ACHN (cell line): ENCODE results near the gene USP7.
"Not testable (repeated sequence)": the region's sequence is repeated elsewhere in the genome, so short reads cannot be mapped to it uniquely, and the experiment has no call there.

Experiments
- DNase-seq: peaks from one replicate; pipeline ENCODE4 v3.0.0-alpha.2; 2015
- in situ Hi-C: cut with HindIII; loops from 2 replicates; pipeline ENCODE4 v1.10.0; 2017; ENCODE audit warnings: low sequenced_read_pairs, low pct_ligation_motif_present, low pct_unique_long_range_greater_than_20kb

USP7 gene

DNA sequence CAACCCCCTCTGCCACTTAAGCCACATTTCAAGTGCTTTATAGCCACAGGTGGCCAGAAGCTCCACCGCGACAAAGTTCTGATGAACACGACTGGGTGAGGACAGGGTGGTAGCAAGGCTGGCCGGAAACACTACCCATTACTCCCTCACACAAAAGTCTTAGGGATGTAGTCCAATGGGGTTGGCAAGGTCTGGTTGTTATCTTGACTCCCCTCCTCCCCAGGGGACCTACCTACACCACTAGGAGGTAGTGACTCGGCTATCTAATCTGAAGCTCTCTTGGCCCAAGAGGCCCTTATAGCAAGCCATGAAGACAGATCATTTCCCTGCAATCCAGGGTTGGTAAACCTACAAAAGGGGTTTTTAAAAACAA lies 73.2 kb downstream of the USP7 start:
- no peak for DNase-seq
- in situ Hi-C loops: no loop called here

GRCh38 chr16:8889893-8890548 lies 73.7 kb downstream of the USP7 start:
- in situ Hi-C loops: no loop called here
- no peak for DNase-seq

DNA sequence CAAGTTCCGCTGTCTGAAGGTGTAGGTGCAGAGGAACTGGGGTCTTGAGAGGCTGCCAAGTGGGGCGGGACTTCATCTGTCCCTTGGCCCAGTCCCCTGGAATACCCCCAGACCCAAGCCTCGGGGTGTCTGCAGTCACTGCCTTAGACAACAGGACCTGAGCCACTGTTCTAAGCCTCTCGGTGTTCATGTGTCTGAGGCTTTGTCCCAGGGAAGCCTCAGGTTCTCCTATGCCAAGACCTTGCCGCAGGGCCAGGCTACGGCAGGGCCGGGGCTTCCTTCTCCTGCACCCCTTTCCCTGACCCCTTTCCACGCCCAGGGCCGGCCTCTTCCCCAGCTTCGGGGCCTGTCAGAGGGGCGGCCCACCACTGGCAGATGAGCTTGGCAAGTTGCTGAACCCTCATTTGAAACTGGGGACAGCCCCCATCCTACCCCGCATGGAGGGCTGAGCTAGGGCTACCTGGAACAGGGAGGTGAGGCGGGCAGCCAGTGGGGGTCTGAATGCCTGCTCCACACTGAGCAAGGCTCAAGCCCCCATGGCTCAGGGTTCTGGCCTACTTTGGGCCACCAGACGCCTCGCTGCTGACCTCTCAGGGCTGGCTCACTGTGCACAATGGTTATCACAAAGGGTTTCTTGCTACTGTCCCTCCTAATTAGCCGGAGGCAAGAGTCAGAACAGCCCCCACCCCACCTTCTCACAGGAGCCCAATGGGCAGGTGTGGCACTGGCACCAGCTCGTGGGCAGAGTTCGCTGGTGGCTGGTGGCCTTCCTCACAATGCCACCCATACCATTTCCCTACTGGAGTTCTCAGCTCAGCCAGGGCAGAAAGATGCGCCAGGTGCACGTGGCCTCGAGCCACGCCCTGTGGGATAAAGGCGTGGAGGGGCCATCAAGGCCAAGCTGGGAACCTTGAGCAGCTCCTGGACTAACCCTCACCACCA lies 74.5 kb downstream of the USP7 start:
- DNase-seq: no peak
- in situ Hi-C loops: no loop called here

GRCh38 chr16:8887952-8888560 lies 75.7 kb downstream of the USP7 start:
- DNase-seq: peak; percentile 25
- in situ Hi-C loops: no loop called here

GRCh38 chr16:8887431-8887765 lies 76.3 kb downstream of the USP7 start:
- in situ Hi-C loops: no loop called here

DNA sequence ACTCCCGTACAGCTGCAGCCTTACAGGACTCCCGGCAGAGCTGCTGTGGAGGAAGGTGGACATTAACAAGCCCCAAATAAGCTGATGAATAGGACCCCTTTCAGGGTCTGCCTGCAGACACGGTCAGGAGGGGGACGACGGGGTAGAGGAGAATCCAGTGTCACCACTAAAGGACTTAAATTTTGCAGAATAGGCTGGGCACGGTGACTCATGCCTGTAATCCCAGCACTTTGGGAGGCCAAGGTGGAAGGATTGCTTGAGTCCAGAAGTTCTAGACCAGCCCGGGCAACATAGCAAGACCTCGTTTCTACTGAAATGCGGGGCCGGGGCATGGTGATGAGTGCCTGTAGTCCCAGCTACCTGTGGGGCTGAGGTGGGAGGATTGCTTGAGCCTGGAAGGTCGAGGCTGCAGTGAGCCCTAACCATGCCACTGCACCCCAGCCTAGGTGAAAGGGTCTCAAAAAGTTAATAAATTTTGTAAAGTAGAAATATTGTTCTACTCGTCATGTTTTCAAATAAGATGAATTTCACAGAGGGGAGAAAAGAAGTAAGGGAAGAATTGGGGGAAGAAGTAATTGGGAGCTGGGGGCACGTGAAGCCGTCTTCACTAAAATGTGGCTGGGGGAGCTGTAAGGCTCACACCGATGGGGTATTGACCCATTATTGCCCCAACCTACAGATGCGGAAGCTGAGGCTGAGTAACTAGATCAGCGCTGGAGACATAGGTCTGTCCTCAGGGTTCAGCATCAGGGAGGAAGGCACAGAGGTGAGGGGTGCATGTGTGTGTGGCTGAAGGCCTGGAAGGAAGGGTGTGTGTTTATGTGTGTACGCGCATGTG lies 76.9 kb downstream of the USP7 start:
- in situ Hi-C loops: no loop called here
- no peak for DNase-seq

More at GRCh38 chr16:8887431-8887765, 76.3 kb downstream of the USP7 start:
- DNase-seq: no peak

DNA sequence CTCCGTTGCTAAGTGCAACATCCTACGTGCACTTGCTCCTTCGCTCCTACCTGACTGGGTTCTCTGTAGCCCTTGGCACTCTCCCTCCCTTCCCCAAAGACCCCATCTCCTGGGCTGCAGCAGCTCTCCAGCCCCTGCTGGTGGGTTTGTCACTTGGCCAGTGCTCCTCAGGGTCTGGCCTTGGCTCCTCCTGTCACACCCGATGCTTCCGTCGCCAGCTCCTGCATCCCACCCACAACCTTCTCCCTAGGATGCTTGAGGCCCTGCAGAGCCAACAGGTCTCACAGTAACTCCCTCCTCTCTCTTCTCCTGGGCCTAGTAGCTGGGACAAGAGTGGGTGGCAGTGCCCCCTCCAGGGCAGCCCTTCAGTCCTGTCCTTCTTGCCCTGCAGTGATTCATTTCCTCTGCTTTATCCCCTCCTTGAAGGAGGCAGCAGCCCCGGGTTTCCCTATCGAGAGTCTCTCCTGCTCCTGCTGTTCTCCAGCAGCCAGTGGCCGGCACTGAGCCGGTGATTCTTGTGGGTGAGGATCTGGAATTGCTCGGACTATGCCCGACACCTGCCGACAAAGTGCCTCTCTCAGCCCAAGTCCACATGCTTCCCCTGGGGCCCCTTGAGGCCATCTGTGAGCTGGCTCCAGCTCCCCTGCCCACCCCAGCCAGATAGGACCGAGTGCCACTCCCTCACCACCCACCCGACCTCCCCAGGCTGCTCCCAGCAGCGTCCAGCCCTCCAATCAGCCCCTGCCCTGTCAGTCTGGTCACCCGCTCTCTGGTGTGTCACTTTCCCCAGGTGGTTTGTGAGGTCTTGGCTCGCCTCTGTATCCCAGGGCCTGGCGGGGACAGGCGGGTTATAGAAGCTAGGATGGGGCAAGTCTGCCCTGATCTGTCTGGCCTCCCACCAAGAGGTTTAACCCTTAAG lies 77.8 kb downstream of the USP7 start:
- in situ Hi-C loops: no loop called here
- peak; percentile 79 for DNase-seq

GRCh38 chr16:8882725-8883377 lies 80.9 kb downstream of the USP7 start:
- no peak for DNase-seq
- in situ Hi-C loops: no loop called here

- in situ Hi-C loops: no loop called here
Observed at GRCh38 chr16:8882041-8882617, 81.6 kb downstream of the USP7 start, which contains the start of gene LITAFD. TSS of gene LITAFD (plus strand) at chr16:8882351. CDS start at chr16:8884356, 2,005 bp downstream.

GRCh38 chr16:8880839-8881510 lies 82.7 kb downstream of the USP7 start:
- in situ Hi-C loops: no loop called here
- no peak for DNase-seq

More at GRCh38 chr16:8882041-8882617, 81.6 kb downstream of the USP7 start, which contains the start of gene LITAFD:
- no peak for DNase-seq

- DNase-seq: no peak
- in situ Hi-C loops: no loop called here
Observed at GRCh38 chr16:8878523-8878911, 85.2 kb downstream of the USP7 start.

- no peak for DNase-seq
- in situ Hi-C loops: no loop called here
Observed at GRCh38 chr16:8877894-8878522, 85.7 kb downstream of the USP7 start.

DNA sequence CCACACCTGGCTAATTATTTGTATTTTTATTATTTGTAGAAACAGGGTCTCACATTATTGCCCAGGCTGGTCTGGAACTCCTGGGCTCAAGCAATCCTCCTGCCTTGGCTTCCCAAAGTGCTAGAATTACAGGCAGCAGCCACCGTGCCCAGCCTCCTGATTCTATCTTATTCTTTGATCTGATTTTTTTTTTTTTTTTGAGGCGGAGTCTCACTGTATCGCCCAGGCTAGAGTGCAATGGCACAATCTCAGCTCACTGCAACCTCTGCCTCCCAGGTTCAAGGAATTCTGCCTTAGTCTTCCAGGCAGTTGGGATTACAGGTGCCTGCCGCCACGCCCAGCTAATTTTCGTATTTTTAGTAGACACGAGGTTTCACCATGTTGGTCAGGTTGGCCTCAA lies 88.4 kb downstream of the USP7 start:
- in situ Hi-C loops, DNase-seq: not testable (repeated sequence)

- in situ Hi-C loops: no loop called here
- no peak for DNase-seq
Observed at GRCh38 chr16:8874388-8874787, 89.3 kb downstream of the USP7 start.

GRCh38 chr16:8873866-8874195 lies 89.9 kb downstream of the USP7 start:
- DNase-seq, in situ Hi-C loops: not testable (repeated sequence)
